Activated CD4-positive, alpha-beta T cell treated with anti-CD3 and anti-CD28 coated beads for 1 hour (primary cell): Measurements from ENCODE around the gene ZNF407.

Source experiments
- DNase-seq: peaks from one replicate; pipeline ENCODE4 v3.0.0-alpha.2; 2020

Gene ZNF407

GRCh38 chr18:74682141-74682990 lies 84.7 kb downstream of the ZNF407 start:
- DNase-seq = no peak

- no peak for DNase-seq
Measured at GRCh38 chr18:74682991-74683297, 85.3 kb downstream of the ZNF407 start.

- no peak for DNase-seq
Measured at GRCh38 chr18:74683573-74683972, 85.9 kb downstream of the ZNF407 start.

- no peak for DNase-seq
Measured at GRCh38 chr18:74689251-74689650, 91.6 kb downstream of the ZNF407 start.

- DNase-seq = no peak
Measured at GRCh38 chr18:74692367-74693013, 94.8 kb downstream of the ZNF407 start.

GRCh38 chr18:74694436-74694835 lies 96.8 kb downstream of the ZNF407 start:
- no peak for DNase-seq

- no peak for DNase-seq
Measured at GRCh38 chr18:74695170-74695569, 97.5 kb downstream of the ZNF407 start.

GRCh38 chr18:74698881-74699280 lies 101.2 kb downstream of the ZNF407 start:
- DNase-seq = no peak

- no peak for DNase-seq
Measured at GRCh38 chr18:74699455-74699854, 101.8 kb downstream of the ZNF407 start.

- no peak for DNase-seq
Measured at GRCh38 chr18:74702950-74703349, 105.3 kb downstream of the ZNF407 start.

- DNase-seq = no peak
Measured at GRCh38 chr18:74708169-74708568, 110.5 kb downstream of the ZNF407 start.

- no peak for DNase-seq
Measured at GRCh38 chr18:74709452-74709851, 111.8 kb downstream of the ZNF407 start.

- DNase-seq = no peak
Measured at GRCh38 chr18:74714120-74714519, 116.5 kb downstream of the ZNF407 start.

- DNase-seq = no peak
Measured at GRCh38 chr18:74714791-74715190, 117.1 kb downstream of the ZNF407 start.

- no peak for DNase-seq
Measured at GRCh38 chr18:74715306-74715705, 117.6 kb downstream of the ZNF407 start.

- no peak for DNase-seq
Measured at GRCh38 chr18:74715865-74716712, 118.4 kb downstream of the ZNF407 start.

GRCh38 chr18:74718312-74718711 lies 120.6 kb downstream of the ZNF407 start:
- DNase-seq = no peak

GRCh38 chr18:74722237-74722636 lies 124.6 kb downstream of the ZNF407 start:
- no peak for DNase-seq

GRCh38 chr18:74724186-74724585 lies 126.5 kb downstream of the ZNF407 start:
- no peak for DNase-seq

GRCh38 chr18:74725690-74726089 lies 128.0 kb downstream of the ZNF407 start:
- DNase-seq = no peak

- no peak for DNase-seq
Measured at GRCh38 chr18:74728586-74728985, 130.9 kb downstream of the ZNF407 start.

- no peak for DNase-seq
Measured at GRCh38 chr18:74731097-74731496, 133.4 kb downstream of the ZNF407 start.

- no peak for DNase-seq
Measured at GRCh38 chr18:74732380-74732779, 134.7 kb downstream of the ZNF407 start.

GRCh38 chr18:74733598-74733997 lies 135.9 kb downstream of the ZNF407 start:
- no peak for DNase-seq
